Smooth muscle cell of the pulmonary artery (primary cell): ENCODE data around the gene YJU2. TPM values are rescaled to one million over a fixed set of nuclear protein-coding genes. Genes with fewer than 3 reads are reported as not detected.

Source experiments
- total RNA-seq: library from RNA; depleted of rRNA; stranded (reverse); fragments of >200 nt; gene quantifications from 2 replicates; pipeline ENCODE4 v1.2.3, GENCODE V29; 2014

Gene YJU2
- total RNA-seq = 9.7 and 12.1 TPM in 2 replicates

GRCh38 chr19:4246767-4247593, at the start of gene YJU2:
Gene YJU2 (plus strand): TSS chr19:4247080. CDS start chr19:4247147, 67 bp downstream.

DNA sequence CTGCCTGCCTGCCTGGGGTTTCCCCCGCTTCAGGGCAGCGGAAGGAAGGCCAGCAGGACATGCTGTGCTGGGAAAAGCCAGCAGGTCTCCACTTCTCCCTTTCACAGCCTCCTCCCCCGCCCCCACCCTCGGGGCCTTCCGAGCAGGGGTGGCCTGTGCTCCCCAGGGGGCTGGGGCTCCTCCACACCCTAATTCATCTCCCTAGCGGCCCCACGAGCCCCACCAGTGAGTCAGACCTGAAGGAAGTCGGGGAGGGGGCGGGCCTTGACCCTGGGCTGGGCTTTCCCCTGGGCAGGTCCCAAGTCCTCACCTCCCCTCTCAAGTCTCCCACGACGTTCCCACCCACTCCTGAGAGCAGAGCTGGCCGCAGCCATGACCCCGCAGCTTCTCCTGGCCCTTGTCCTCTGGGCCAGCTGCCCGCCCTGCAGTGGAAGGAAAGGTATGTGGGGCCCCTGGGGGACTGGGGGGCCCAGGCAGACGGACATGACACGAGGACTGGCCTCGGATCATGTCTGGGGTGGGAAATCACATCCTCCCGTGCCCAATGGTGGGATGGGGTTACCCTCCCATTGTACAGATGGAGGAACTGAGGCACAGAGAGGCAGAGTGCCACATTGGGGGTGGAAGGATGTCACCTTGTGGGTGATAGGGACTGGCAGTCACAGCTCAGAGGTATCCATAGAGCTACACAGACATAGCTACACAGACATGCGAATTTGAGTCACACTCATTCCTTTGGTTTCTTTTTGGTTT, 17.5 kb upstream of the YJU2 start, which contains the start of gene EBI3:
Gene EBI3 (plus strand): TSS at position 345 of the 753 bp plus-strand sequence. CDS start 28 bp downstream, at position 373.

DNA sequence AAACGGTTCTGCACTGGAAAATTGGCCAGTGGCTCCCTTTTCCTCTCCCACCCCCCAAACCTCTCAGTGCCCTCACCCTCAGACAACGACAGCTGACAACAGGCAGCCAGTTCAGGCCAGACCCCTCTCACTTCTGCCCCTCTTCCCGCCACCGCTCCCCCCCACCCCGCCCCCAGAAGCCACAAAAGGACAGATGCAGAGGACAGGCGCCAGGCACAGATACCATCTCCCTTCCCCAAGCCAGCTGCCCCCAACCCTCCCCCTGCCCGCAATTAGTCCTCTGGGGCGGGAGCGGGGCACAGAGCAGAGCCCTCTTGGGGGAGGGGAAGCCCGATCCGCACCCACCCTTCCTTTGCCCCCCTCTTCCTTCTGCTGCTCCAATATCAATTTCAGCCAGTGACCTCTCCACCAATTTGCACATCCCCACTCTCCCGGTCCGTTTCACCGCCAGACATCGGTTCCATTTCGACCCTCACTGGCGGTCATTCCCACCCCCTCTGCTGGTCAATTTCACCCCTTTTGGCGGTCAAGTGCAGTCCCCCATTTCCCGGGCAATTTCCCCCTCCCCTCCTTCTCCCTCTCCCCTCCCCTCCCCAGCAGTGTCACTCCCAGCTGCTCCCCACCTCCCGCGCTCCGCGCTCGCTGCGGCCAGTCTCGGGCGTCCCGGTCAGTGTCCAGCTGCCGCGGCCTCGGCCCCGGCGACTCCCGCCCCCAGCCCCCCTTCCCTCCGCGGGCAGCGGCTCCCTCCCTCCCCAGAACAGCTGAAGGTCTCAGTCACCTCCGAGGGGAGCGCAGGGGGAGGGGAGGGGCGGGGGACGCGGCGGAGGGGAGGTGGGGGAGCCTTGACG, 31.8 kb downstream of the YJU2 start, which contains the start of gene SHD:
Gene SHD (plus strand): TSS at position 848 of the 848 bp plus-strand sequence. CDS start 798 bp downstream, outside the sequence.

DNA sequence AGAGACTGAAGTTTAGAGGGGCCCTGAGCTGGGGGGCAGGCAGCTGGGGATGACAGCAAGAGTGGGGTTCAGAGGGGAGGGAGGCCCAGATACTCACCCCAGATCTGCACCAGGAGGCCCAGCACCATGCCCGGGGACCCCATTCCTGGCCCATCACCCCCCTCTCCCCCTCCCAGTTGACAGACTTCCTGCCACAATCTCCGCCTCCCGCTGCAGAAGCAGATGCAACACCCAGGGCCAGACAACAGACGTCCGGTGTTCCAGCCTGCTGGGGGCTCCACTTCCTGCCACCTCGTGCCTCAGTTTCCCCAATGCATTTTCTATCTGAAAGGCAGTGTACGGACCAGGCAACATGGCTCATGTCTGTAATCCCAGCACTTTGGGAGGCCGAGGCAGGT, 55.4 kb downstream of the YJU2 start, which contains the start of gene TMIGD2:
Gene TMIGD2 (minus strand): TSS at position 147 of the 398 bp plus-strand sequence. CDS start 4 bp downstream, at position 143.

GRCh38 chr19:4304538-4305256, 57.8 kb downstream of the YJU2 start, which contains the start of gene FSD1:
Gene FSD1 (plus strand): TSS chr19:4304598. CDS start chr19:4304747, 149 bp downstream.

Other genes starting within 250 kb of the YJU2 start
- gene PIAS4, start 239.3 kb upstream of the YJU2 start, total RNA-seq = 18.6 and 28.7 TPM in 2 replicates
- gene ZBTB7A, start 180.2 kb upstream of the YJU2 start, total RNA-seq = 28.2 and 36.9 TPM in 2 replicates
- gene MAP2K2, start 123.0 kb upstream of the YJU2 start, total RNA-seq = 128 and 137 TPM in 2 replicates
- not detected in 2 replicates for gene CREB3L3, start 93.4 kb upstream of the YJU2 start, total RNA-seq
- gene SIRT6, start 64.5 kb upstream of the YJU2 start, total RNA-seq = 13.4 and 13.8 TPM in 2 replicates
- 2.1 and 2.5 TPM in 2 replicates for gene ANKRD24, start 64.4 kb upstream of the YJU2 start, total RNA-seq
- gene EBI3, start 17.6 kb upstream of the YJU2 start, total RNA-seq = 0.10 TPM in 1 of 2 replicates, not detected in the other
- not detected in 2 replicates for gene SHD, start 32.2 kb downstream of the YJU2 start, total RNA-seq
- not detected in 2 replicates for gene TMIGD2, start 55.3 kb downstream of the YJU2 start, total RNA-seq
- 7.8 and 10.4 TPM in 2 replicates for gene FSD1, start 57.5 kb downstream of the YJU2 start, total RNA-seq
- gene STAP2, start 91.7 kb downstream of the YJU2 start, total RNA-seq = 0.73 and 2.2 TPM in 2 replicates
- gene MPND, start 96.5 kb downstream of the YJU2 start, total RNA-seq = 3.9 and 6.9 TPM in 2 replicates
- 40.9 and 45.2 TPM in 2 replicates for gene SH3GL1, start 153.5 kb downstream of the YJU2 start, total RNA-seq
- 6.6 and 6.8 TPM in 2 replicates for gene CHAF1A, start 155.6 kb downstream of the YJU2 start, total RNA-seq
- 88.3 and 94.6 TPM in 2 replicates for gene UBXN6, start 210.7 kb downstream of the YJU2 start, total RNA-seq
- 34.7 and 38.0 TPM in 2 replicates for gene HDGFL2, start 225.2 kb downstream of the YJU2 start, total RNA-seq